ENCODE results near the gene CEP164. TPM values are rescaled to one million over a fixed set of nuclear protein-coding genes. Genes with fewer than 3 reads are reported as not detected.

The CEP164 gene
- total and polyA plus RNA-seq, 3 donors from 2014 or later: 83.3 to 157 (median 111) TPM

GRCh38 chr11:117427356-117427874 lies 99.8 kb downstream of the CEP164 start:
- Histone ChIP-seq H3K27ac (no peak overlapping the region), H3K9me3 (no peaks in the 10 kb centered on the region), H3K27me3 (no peaks in the 10 kb centered on the region), H3K4me3 (no peak overlapping the region), H3K36me3 (ENCODE audit: low read depth, missing control alignments) (no peaks in the 10 kb centered on the region), H3K4me1 (no peaks in the 10 kb centered on the region)
- 86 to 93% methylated on average over 11 of the region's 11 CpGs for WGBS, 2 donors
- DNase-seq: no peak
- no peak for TF ChIP-seq POLR2A (IDR thresholded peaks at IDR 0.05)
- no peak for TF ChIP-seq CTCF (IDR thresholded peaks at IDR 0.05)
- intact Hi-C loops (cut with DNase I; ENCODE audit: low total_unique reads): loop anchor here (5.0 kb wide), 1 partner anchor 390 kb away; no protein-coding TSS in a partner anchor

- Histone ChIP-seq H3K9me3 (no peaks in the 10 kb centered on the region), H3K4me3 (no peak overlapping the region), H3K4me1 (no peaks in the 10 kb centered on the region), H3K27ac (no peak overlapping the region), H3K36me3 (ENCODE audit: low read depth, missing control alignments) (no peaks in the 10 kb centered on the region), H3K27me3 (no peaks in the 10 kb centered on the region)
- no peak for DNase-seq
- intact Hi-C loops (cut with DNase I; ENCODE audit: low total_unique reads): loop anchor here (5.0 kb wide), 1 partner anchor 389 kb away; no protein-coding TSS in a partner anchor
- WGBS, 2 donors: 88 to 92% methylated on average over 30 to 32 of the region's 32 CpGs
- TF ChIP-seq CTCF (IDR thresholded peaks at IDR 0.05) (no peak), POLR2A (IDR thresholded peaks at IDR 0.05) (no peak)
Measured at GRCh38 chr11:117428186-117428855, 100.7 kb downstream of the CEP164 start.

- Histone ChIP-seq H3K36me3 (ENCODE audit: low read depth, missing control alignments) (no peaks in the 10 kb centered on the region), H3K9me3 (no peaks in the 10 kb centered on the region), H3K27me3 (no peaks in the 10 kb centered on the region), H3K4me1 (no peaks in the 10 kb centered on the region), H3K27ac (no peak overlapping the region), H3K4me3 (no peak overlapping the region)
- no peak for TF ChIP-seq CTCF (IDR thresholded peaks at IDR 0.05)
- no peak for TF ChIP-seq POLR2A (IDR thresholded peaks at IDR 0.05)
- intact Hi-C loops (cut with DNase I; ENCODE audit: low total_unique reads): loop anchor here (5.0 kb wide), 1 partner anchor 388 kb away; no protein-coding TSS in a partner anchor
- no peak for DNase-seq
- WGBS, 2 donors: 79 to 90% methylated on average over 7 of the region's 7 CpGs
Measured at GRCh38 chr11:117428856-117429229, 101.2 kb downstream of the CEP164 start.

- Histone ChIP-seq H3K4me1 (no peaks in the 10 kb centered on the region), H3K4me3 (no peak overlapping the region), H3K27ac (no peak overlapping the region), H3K9me3 (no peaks in the 10 kb centered on the region), H3K36me3 (ENCODE audit: low read depth, missing control alignments) (no peaks in the 10 kb centered on the region), H3K27me3 (no peaks in the 10 kb centered on the region)
- WGBS, 2 donors: 90 to 95% methylated on average over 6 to 15 of the region's 15 CpGs
- TF ChIP-seq CTCF (IDR thresholded peaks at IDR 0.05) (no peak), POLR2A (IDR thresholded peaks at IDR 0.05) (no peak)
- intact Hi-C loops (cut with DNase I; ENCODE audit: low total_unique reads): no loop called here
- DNase-seq: no peak
Measured at GRCh38 chr11:117430293-117430955, 102.8 kb downstream of the CEP164 start.
